ENCODE results near the gene CDH23.
"Not testable (repeated sequence)": the region's sequence is repeated elsewhere in the genome, so short reads cannot be mapped to it uniquely, and the experiment has no call there.

The CDH23 gene

GRCh38 chr10:71596759-71597158 lies 200.0 kb downstream of the CDH23 start:
- no peak for DNase-seq (ENCODE audit: low read depth, low spot score)
- ChIA-PET POLR2A (interaction anchor here (0.7 kb wide), 1 partner anchor 31 kb away, joined by 3 read pairs; no protein-coding TSS in a partner anchor), CTCF (no interaction called here)
- H3K4me3 ChIP-seq (ENCODE audit: low read depth, low read length): no peak overlapping the region
- TF ChIP-seq CTCF (IDR thresholded peaks at IDR 0.05; ENCODE audit: insufficient read depth, low read length, missing control alignments): no peak

- CTCF ChIA-PET: interaction anchor here (4.2 kb wide), 1 partner anchor 11 kb away, joined by 29 read pairs; no protein-coding TSS in a partner anchor
- H3K4me3 ChIP-seq (ENCODE audit: low read depth, low read length): no peak overlapping the region
- no peak for DNase-seq (ENCODE audit: low read depth, low spot score)
Measured at GRCh38 chr10:71597821-71598498, 201.2 kb downstream of the CDH23 start.

GRCh38 chr10:71598621-71599055 lies 201.9 kb downstream of the CDH23 start:
- ChIA-PET CTCF (interaction anchor here (2.0 to 4.2 kb wide), 2 partner anchors 11 to 278 kb away, joined by 5 to 29 read pairs; no protein-coding TSS in a partner anchor), POLR2A (no interaction called here)
- DNase-seq (ENCODE audit: low read depth, low spot score): no peak
- no peak overlapping the region for H3K4me3 ChIP-seq (ENCODE audit: low read depth, low read length)
- TF ChIP-seq CTCF (IDR thresholded peaks at IDR 0.05; ENCODE audit: insufficient read depth, low read length, missing control alignments): no peak

More at GRCh38 chr10:71597821-71598498, 201.2 kb downstream of the CDH23 start:
- no peak for TF ChIP-seq CTCF (IDR thresholded peaks at IDR 0.05; ENCODE audit: insufficient read depth, low read length, missing control alignments)
- POLR2A ChIA-PET: no interaction called here

- no peak for TF ChIP-seq CTCF (IDR thresholded peaks at IDR 0.05; ENCODE audit: insufficient read depth, low read length, missing control alignments)
- no peak overlapping the region for H3K4me3 ChIP-seq (ENCODE audit: low read depth, low read length)
- ChIA-PET CTCF (interaction anchor here (1.7 to 4.2 kb wide), 3 partner anchors 10 to 279 kb away, joined by 5 to 29 read pairs (median 9); no protein-coding TSS in a partner anchor), POLR2A (no interaction called here)
- DNase-seq (ENCODE audit: low read depth, low spot score): no peak
Measured at GRCh38 chr10:71599518-71599917, 202.8 kb downstream of the CDH23 start.

GRCh38 chr10:71600242-71600641 lies 203.5 kb downstream of the CDH23 start:
- CTCF ChIA-PET: interaction anchor here (1.7 to 4.2 kb wide), 3 partner anchors 9 to 280 kb away, joined by 5 to 29 read pairs (median 9); no protein-coding TSS in a partner anchor
- DNase-seq (ENCODE audit: low read depth, low spot score); H3K4me3 ChIP-seq (ENCODE audit: low read depth, low read length); POLR2A ChIA-PET: not testable (repeated sequence)

- no peak for TF ChIP-seq CTCF (IDR thresholded peaks at IDR 0.05; ENCODE audit: insufficient read depth, low read length, missing control alignments)
- POLR2A ChIA-PET: no interaction called here
- CTCF ChIA-PET: interaction anchor here (1.7 to 4.2 kb wide), 2 partner anchors 8 to 31 kb away, joined by 9 to 29 read pairs; no protein-coding TSS in a partner anchor
- no peak for DNase-seq (ENCODE audit: low read depth, low spot score)
- no peak overlapping the region for H3K4me3 ChIP-seq (ENCODE audit: low read depth, low read length)
Measured at GRCh38 chr10:71600849-71601248, 204.1 kb downstream of the CDH23 start.
